Fibroblast of skin of left biceps (primary cell): Measurements from ENCODE around the gene SMIM10L2A.
"Not testable (repeated sequence)": the region's sequence is repeated elsewhere in the genome, so short reads cannot be mapped to it uniquely, and the experiment has no call there.

Experiments used
- DNase-seq, 2 experiments: peaks; one replicate each; pipeline ENCODE4 v3.0.0-alpha.2; 2013; ENCODE audit warnings: low read depth in 2 of 2

The SMIM10L2A gene

DNA sequence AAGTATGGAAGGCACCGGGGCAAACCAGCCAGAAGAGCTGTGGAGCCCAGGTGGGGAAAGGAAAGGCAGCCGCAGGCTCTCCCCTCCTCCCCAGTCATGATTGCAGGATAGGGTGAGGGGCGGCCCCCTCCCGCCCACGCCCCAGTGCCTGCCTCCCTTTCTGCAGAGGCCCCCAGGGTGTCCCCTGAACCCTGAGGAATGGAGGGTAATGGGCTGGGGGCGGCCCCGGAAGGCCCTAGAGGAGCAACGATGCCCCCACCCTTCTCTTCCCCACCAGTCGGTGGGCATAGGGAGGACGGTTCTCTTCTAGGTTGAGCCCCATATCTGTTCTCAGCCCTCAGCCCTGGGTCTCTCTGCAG is 1.0 kb downstream of the SMIM10L2A start:
- not testable (repeated sequence) for DNase-seq

DNA sequence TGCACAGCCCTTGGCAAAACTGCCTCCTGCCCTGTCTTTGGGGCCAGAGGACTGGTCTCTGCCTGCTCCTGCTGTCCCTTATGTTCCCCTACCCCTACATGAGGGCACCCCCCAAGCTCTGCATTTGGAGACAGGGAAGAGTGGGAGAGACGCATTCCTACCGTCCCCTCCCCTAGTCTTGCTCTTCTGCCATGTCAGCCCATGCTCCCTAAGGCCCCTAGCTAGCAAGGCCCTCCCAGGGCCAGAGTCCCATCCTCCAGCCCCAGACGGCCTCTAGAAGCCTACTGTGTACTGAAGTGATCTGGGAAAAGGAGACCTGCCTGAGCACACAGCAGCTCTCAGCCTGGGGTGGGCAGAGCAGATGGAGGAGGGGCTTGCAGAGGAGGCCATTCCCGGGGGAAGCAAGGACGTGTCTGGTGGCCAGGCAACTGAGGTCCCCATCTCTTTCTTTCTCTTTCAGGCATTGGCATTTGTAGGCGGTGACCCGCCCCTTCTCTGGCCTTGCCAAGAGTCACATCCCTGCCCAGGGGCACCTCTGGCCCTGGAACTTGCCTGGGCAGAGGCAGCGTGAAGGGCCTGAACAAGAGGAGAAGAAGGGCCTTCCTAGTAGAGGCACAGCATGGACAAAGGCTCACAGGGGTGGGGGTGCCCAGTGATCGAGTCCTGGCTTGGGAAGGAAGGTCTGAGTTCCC is 1.6 kb downstream of the SMIM10L2A start:
- DNase-seq, result not testable (repeated sequence)

- no peak for DNase-seq
These were observed 2.7 kb downstream of the SMIM10L2A start for GRCh38 chrX:135424469-135424868.

DNA sequence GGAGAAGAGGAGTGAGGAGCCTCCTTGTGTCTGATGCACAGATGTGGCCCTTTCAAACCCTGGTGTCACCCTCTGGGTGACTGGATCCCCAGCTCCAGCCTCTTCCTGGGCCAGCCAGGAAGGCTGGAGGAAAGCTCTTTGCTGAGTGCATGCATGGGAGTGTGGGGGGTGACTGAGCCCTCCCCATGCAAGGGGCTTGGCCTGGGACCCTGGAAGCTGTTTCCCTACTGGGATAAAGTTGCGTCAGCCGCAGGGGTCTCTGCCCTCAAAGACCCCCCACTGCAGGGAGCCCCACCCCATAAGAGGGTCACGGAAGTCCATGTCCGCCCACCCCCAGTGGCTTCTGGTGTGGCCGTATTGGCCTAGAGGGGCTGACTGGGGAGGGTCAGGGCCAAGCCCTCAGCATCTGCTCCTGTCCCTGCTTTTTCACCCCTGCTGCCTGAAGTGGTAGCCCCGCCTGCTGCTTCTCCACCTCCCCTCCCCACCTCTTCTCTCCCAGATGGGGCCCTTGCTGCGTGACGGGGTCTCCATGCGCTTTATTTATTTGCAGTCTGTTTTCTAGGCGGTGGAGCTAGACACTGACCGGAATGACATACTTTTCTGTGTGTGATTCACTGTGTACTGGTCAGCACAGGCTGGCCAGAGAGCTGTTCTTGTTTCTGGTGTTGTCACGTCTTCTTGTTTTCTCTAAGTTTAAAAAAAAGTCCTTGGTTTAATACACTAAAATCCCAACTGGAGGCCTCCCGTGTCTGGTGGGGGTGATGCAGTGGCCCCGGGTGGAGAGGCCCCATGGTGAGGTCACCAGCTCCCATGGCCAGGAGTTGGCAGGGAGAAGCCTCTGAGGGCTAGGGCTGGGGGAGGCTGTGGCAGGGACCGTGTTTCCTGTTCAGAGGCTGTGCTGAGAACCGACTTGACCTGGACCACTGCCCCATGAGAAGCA is 3.6 kb downstream of the SMIM10L2A start:
- DNase-seq, result no peak

GRCh38 chrX:135429429-135429828 is 7.7 kb downstream of the SMIM10L2A start:
- no peak for DNase-seq

DNA sequence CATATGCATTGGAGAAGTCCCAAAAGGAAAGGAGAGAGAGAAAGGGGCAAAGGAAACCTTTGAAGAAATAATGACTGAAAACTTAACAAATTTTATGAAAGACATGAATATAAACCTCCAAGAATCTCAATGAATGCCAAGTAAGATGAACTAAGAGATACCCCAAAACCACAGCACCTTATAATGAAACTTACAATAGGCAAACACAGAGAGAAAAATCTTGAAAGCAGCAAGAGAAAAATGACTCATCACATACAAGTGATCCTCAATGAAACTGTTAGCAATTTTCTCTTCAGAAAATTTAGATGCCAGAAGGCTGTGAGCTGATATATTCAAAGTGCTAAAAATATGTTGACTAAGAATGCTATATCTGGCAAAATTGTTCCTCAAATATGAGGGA is 10.1 kb downstream of the SMIM10L2A start:
- DNase-seq, result no peak

- DNase-seq, result no peak
These were observed 10.7 kb downstream of the SMIM10L2A start for GRCh38 chrX:135432453-135432852.

DNA sequence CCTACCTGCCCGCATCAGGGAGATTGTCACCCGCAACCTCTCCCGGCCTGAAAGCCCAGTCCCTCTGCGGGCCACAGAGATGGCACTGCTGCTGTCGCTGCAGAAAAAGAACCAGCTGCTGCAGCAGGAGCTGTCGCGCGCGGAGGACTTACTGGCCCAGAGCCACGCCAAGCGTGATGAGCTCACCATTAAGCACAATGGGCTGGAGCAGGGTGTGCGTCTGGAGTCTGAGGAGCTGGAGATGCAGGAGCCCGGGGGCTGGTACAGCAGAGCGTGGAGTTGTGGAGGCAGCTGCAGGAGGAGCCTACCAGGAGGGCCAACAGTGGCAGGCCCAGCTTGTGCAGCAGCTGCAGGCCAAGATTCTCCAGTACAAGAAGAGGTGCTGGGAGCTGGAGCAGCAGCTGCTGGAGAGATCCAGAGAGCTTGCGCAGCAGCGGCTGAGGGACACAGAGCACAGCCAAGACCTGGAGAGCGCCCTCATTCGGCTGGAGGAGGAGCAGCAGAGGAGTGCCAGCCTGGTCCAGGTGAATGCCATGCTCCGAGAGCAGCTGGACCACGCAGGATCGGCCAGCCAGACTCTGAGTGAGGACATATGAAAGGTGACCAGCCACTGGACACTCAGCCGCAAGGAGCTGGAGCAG is 11.3 kb downstream of the SMIM10L2A start:
- DNase-seq, result no peak

GRCh38 chrX:135433531-135434257 is 11.9 kb downstream of the SMIM10L2A start:
- DNase-seq, result no peak

GRCh38 chrX:135434258-135435138 is 12.8 kb downstream of the SMIM10L2A start:
- no peak for DNase-seq

DNA sequence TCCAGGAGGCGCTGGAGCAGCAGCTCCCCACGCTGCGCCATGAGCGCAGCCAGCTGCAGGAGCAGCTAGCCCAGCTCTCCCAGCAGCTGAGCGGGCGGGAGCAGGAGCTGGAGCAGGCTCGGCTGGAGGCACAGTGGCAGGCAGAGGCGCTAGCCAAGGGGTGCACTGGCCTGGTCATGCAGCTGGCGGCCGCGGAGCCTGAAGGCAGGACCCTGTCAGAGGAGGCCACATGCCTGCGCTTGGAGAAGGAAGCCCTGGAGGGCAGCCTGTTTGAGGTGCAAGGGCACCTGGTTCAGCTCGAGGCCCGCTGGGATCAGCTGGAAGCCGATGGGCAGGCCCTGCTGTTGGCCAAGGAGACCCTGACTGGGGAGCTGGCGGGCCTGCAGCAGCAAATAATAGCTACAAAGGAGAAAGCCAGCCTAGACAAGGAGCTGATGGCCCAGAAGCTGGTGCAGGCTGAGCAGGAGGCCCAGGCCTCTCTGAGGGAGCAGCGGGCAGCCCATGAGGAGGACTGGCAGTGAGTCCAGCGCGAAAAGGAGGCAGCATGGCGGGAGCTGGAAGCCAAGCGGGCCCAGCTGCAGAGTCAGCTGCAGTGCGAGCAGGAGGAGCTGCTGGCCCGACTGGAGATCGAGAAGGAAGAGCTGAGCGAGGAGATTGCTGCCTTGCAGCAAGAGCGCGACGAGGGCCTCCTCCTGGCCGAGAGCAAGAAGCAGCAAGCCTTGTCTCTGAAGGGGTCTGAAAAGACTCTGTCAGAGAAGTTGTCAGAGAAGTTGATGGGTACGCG is 13.6 kb downstream of the SMIM10L2A start:
- DNase-seq, result no peak

DNA sequence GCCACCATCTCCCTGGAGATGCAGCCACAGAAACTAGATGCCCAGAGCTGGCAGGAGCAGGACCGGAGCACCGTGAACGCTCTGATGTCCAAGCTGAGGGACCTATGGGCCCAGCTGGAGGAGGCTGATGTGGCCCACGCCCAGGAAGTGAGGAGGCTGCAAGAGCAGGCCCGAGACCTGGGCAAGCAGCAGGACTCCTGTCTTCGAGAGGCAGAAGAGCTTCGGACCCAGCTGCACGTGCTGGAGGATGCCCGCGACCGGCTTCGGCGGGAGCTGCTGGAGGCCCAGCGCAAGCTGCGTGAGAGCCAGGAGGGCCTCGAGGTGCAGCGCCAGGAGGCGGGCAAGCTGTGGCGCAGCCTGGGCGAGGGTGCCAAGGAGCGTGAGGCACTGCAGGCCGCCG is 14.2 kb downstream of the SMIM10L2A start:
- no peak for DNase-seq

GRCh38 chrX:135436456-135436855 is 14.7 kb downstream of the SMIM10L2A start:
- DNase-seq, result no peak

- DNase-seq, result no peak
These were observed 15.5 kb downstream of the SMIM10L2A start for GRCh38 chrX:135436966-135437866.

GRCh38 chrX:135437867-135438733 is 16.4 kb downstream of the SMIM10L2A start:
- no peak for DNase-seq

DNA sequence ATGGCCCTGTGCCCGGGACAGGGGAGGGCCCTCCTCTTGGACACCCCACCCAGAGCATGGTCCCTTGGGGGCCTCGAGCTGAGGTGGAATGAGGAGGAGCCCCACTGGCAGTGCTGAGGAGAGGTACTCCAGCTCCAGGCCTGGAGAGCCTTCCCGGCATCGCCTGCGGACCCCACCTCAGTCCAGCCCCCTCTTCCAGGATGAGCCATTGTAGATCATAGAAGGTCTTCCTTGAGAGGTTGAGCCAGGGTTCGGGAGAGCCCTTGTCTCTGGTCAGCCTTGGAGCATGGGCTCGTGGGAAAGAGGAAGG is 16.9 kb downstream of the SMIM10L2A start:
- no peak for DNase-seq

GRCh38 chrX:135449637-135450550 is 28.1 kb downstream of the SMIM10L2A start:
- DNase-seq, result no peak
